WERI-Rb-1 (cell line): ENCODE measurements around the gene LAMC1.
"Not testable (repeated sequence)": the region's sequence is repeated elsewhere in the genome, so short reads cannot be mapped to it uniquely, and the experiment has no call there.

Experiments used
- DNase-seq: peaks from one replicate; pipeline ENCODE4 v3.0.0-alpha.2; 2020
- H3K27ac ChIP-seq: fragments of 250-450 bp; sonication (Bioruptor Pico); 2 replicates; pipeline ENCODE4 v1.5.1; 2020; ENCODE audit warnings: mild to moderate bottlenecking, moderate library complexity
- H3K27me3 ChIP-seq: fragments of 250-450 bp; sonication (Bioruptor Pico); 2 replicates; pipeline ENCODE4 v1.5.1; 2021; ENCODE audit warnings: mild to moderate bottlenecking, low read depth, moderate library complexity; ENCODE audit not compliant: insufficient read depth, severe bottlenecking
- H3K36me3 ChIP-seq: fragments of 250-450 bp; sonication (Bioruptor Pico); 2 replicates; pipeline ENCODE4 v1.5.1; 2020; ENCODE audit warnings: mild to moderate bottlenecking, moderate library complexity
- H3K4me3 ChIP-seq: 2 replicates; pipeline ENCODE4 v1.5.1; 2011; ENCODE audit warnings: low read depth, mild to moderate bottlenecking, control low read depth, low read length
- H3K9me3 ChIP-seq: fragments of 250-450 bp; sonication (Bioruptor Pico); 2 replicates; pipeline ENCODE4 v1.5.1; 2021; ENCODE audit warnings: mild to moderate bottlenecking, moderate library complexity; ENCODE audit not compliant: severe bottlenecking
- CTCF ChIP-seq: IDR thresholded peaks from 2 replicates; pipeline ENCODE4 v1.5.1; 2011; ENCODE audit warnings: low read depth, mild to moderate bottlenecking, control low read depth, inconsistent platforms, low read length

LAMC1 gene

GRCh38 chr1:183147735-183148134 is 124.5 kb downstream of the LAMC1 start:
- Histone ChIP-seq H3K27ac (no peak overlapping the region), H3K27me3 (no peaks in the 10 kb centered on the region), H3K9me3 (no peaks in the 10 kb centered on the region), H3K36me3 (no peaks in the 10 kb centered on the region), H3K4me3 (no peak overlapping the region)
- TF ChIP-seq CTCF = no peak
- no peak for DNase-seq

GRCh38 chr1:183148599-183148998 is 125.4 kb downstream of the LAMC1 start:
- DNase-seq = peak; percentile 5

GRCh38 chr1:183149273-183149672 is 126.1 kb downstream of the LAMC1 start:
- no peak for TF ChIP-seq CTCF
- no peak overlapping the region for H3K4me3 ChIP-seq
- no peaks in the 10 kb centered on the region for H3K9me3 ChIP-seq
- no peaks in the 10 kb centered on the region for H3K36me3 ChIP-seq
- H3K27me3 ChIP-seq = no peaks in the 10 kb centered on the region
- DNase-seq = no peak
- no peak overlapping the region for H3K27ac ChIP-seq

More at GRCh38 chr1:183148599-183148998, 125.4 kb downstream of the LAMC1 start:
- TF ChIP-seq CTCF = no peak
- H3K4me3 ChIP-seq = no peak overlapping the region
- H3K27me3 ChIP-seq = no peaks in the 10 kb centered on the region
- H3K36me3 ChIP-seq = no peaks in the 10 kb centered on the region
- H3K27ac ChIP-seq = no peak overlapping the region
- H3K9me3 ChIP-seq = no peaks in the 10 kb centered on the region

- DNase-seq, H3K27ac ChIP-seq, H3K9me3 ChIP-seq, H3K27me3 ChIP-seq, H3K4me3 ChIP-seq, H3K36me3 ChIP-seq: not testable (repeated sequence)
Observed at GRCh38 chr1:183150032-183150431, 126.8 kb downstream of the LAMC1 start.

GRCh38 chr1:183150445-183150844 is 127.2 kb downstream of the LAMC1 start:
- DNase-seq = no peak
- Histone ChIP-seq H3K4me3 (no peak overlapping the region), H3K9me3 (no peaks in the 10 kb centered on the region), H3K27me3 (no peaks in the 10 kb centered on the region), H3K27ac (no peak overlapping the region), H3K36me3 (no peaks in the 10 kb centered on the region)
- TF ChIP-seq CTCF = no peak

GRCh38 chr1:183152180-183152579 is 129.0 kb downstream of the LAMC1 start:
- Histone ChIP-seq H3K9me3 (no peaks in the 10 kb centered on the region), H3K27ac (no peak overlapping the region), H3K4me3 (no peak overlapping the region), H3K27me3 (no peaks in the 10 kb centered on the region), H3K36me3 (no peaks in the 10 kb centered on the region)
- TF ChIP-seq CTCF = no peak
- DNase-seq = no peak
